ENCODE results near the gene SLC25A25.

The SLC25A25 gene

GRCh38 chr9:128155736-128156500, 87.9 kb downstream of the SLC25A25 start:
- H3K4me3 ChIP-seq (ENCODE audit: low read length), result no peak overlapping the region
- no peak for TF ChIP-seq CTCF (IDR thresholded peaks at IDR 0.05; ENCODE audit: insufficient read depth, low read depth, low read length, missing control alignments)
- no peak for DNase-seq (ENCODE audit: low read depth)
